ENCODE results near the gene FAT1.

- TF ChIP-seq ZNF24 (tag by site-specific recombination; IDR thresholded peaks at IDR 0.05) (no peak), SETDB1 (IDR thresholded peaks at IDR 0.05; ENCODE audit: insufficient read length, low read length) (no peak), CTCF (tag by site-specific recombination; IDR thresholded peaks at IDR 0.05) (no peak), HOXD13 (CRISPR knock-in tag; IDR thresholded peaks at IDR 0.05; ENCODE audit: borderline replicate concordance) (no peak), ZNF704 (tag by site-specific recombination; IDR thresholded peaks at IDR 0.05) (no peak), ZNF830 (tag by site-specific recombination; IDR thresholded peaks at IDR 0.05; ENCODE audit: low read depth) (no peak), ZBTB8A (tag by site-specific recombination; IDR thresholded peaks at IDR 0.05) (no peak), ZNF639 (tag by site-specific recombination; IDR thresholded peaks at IDR 0.05) (no peak), ZNF629 (tag by site-specific recombination; IDR thresholded peaks at IDR 0.05) (no peak), ZNF514 (tag by site-specific recombination; IDR thresholded peaks at IDR 0.05) (no peak), SCRT1 (tag by site-specific recombination; IDR thresholded peaks at IDR 0.05; ENCODE audit: borderline replicate concordance) (no peak), PBX3 (CRISPR knock-in tag; IDR thresholded peaks at IDR 0.05) (no peak), SALL2 (tag by site-specific recombination; IDR thresholded peaks at IDR 0.05; ENCODE audit: borderline replicate concordance) (no peak)
These were observed 22.9 kb downstream of the FAT1 start for GRCh38 chr4:186700746-186701145.
